Pons (tissue), 1 donor: Measurements from ENCODE around the gene TACC2.
"Not testable (repeated sequence)": the region's sequence is repeated elsewhere in the genome, so short reads cannot be mapped to it uniquely, and the experiment has no call there.

Experiments
- DNase-seq: peaks from one replicate; pipeline ENCODE4 v3.0.0-alpha.2; 2016; ENCODE audit warnings: low spot score

The TACC2 gene

DNA sequence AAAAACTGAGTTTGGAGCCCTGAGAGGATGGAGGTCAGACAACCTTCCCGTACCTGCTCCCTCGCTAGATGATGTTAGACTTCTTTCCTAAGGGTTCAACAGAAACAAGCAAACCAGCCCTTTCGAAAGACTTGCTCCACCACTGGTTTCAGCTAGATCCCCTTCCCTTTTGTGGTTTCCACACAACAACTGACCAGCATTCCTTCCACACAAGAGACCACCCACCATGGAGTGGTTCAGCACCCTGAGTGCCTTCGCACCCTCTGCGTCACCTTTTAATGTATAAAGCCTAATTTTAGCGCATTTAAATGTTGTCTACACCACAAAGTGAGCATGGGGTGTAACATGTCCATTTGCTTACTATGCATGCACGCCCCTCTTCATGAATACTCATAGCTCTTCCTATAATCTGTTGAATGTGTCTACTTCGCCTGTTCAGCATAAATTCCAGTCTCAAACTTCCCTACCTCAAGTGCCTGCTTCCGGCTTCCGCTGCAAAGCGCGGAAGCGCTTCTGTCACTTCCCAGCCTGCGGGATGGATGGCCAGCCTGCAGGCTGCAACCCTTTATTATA is 69.0 kb downstream of the TACC2 start:
- DNase-seq, result no peak

DNA sequence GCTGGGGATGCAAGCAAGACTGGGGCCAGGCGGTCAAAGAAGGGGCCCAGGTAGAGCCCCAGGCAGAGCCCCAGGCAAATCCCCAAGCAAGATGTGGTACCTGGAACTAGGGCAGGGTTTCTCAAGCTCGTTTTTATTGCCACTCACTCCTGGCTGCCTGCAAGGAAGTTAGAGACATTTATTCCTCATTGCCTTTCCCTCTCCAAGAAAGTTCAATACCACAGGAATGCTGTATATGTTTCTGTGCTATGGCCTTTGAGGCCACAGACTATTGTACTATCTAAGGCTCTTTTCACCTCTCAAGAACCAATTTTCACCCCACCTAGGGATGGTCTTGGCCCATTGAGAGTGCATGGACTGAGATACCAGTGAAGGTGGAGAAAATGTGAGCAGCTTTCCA is 71.3 kb downstream of the TACC2 start:
- no peak for DNase-seq

DNA sequence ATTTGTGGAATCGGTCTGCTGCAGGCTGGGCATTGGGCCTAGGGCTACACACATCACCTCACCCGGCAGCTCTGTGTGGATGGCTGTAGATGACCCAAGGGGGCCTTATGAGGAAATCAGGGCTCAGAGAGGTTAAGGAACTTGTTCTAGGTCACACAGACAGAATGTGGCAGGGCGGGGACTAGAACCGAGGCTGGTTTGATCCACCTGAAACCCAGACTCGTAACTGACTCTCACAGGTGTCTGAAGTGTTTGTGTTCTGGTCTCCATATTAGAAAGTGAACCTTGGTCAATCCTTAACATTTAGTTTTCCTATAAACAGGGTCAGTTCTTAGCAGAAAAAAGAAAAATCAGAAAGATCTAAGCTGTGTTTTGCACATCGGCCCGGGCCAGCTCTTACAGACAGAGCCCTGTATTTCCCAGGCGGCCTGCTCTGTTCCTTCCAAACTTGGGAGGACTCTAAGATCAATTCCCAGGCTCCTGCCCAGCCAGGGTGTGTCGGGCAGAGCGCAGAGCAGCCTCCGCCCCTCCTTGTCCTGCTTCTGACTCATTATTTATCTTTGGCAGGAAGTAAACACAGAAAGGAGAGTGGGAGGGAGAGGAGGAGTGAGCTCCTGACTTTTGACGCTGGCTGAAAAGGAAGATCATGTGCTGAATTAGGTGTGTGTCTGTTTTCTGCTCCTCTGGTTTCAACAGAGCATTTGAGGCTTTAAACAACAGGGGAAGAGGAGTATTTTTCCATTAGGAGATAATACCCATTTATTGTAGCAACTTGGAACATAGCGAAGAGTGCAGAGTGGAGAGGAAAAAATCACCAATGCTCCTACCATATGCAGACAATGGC is 74.1 kb downstream of the TACC2 start:
- DNase-seq, result peak; percentile 19

DNA sequence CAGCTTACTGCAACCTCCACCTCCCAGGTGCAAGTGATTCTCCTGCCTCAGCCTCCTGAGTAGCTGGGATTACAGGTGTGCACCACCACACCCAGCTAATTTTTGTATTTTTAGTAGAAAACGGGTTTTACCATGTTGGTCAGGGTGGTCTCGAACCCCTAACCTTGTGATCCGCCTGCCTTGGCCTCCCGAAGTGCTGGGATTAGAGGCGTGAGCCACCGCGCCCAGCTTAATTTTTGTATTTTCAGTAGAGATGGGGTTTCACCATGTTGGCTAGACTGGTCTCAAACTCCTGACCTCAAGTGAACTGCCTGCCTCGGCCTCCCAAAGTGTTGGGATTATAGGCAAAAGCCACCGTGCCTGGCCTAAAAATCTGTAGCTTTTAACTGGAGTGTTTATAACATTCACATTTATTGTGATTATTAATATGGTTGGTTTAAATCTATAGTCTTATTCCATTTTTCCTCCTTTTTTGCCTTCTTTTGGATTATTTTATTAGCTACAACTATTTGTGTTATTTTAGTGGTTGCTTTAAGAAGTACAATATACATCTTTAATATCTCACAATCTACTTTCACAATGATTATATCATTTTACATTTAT is 77.5 kb downstream of the TACC2 start:
- DNase-seq, result not testable (repeated sequence)

DNA sequence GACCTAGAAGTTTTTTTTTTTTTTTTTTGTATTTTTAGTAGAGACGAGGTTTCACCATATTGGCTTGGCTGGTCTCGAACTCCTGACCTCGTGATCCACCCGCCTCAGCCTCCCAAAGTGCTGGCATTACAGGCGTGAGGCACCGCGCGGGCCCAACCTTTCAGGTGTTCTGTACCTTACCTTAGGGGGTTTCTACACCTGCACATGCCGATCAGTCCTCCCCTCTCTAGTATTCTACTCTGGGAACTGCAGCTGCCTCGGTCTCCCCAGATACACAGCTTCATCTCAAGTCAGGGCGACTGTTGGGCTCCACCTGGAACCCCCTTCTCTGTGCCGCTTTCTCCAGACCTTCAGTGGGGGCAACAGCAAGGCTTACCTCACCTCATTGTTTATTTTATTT is 79.9 kb downstream of the TACC2 start:
- no peak for DNase-seq

DNA sequence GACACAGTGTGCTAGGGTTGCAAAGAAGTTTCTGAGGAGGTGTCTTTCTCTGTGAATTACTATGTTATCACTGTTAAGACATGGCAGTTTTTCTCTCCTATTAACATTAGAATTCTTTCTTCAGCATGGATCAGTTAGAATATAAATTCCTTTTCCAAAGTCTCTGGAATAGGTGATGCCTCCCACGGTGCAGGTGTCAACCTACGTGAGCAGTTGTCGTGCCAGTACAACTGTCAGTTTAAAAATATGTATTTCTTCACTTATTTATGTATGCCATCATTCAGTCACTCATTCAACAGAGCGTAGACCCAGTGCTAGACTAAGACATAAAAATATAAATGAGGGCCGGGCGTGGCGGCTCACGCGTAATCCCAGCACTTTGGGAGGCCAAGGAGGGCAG is 83.5 kb downstream of the TACC2 start:
- no peak for DNase-seq

DNA sequence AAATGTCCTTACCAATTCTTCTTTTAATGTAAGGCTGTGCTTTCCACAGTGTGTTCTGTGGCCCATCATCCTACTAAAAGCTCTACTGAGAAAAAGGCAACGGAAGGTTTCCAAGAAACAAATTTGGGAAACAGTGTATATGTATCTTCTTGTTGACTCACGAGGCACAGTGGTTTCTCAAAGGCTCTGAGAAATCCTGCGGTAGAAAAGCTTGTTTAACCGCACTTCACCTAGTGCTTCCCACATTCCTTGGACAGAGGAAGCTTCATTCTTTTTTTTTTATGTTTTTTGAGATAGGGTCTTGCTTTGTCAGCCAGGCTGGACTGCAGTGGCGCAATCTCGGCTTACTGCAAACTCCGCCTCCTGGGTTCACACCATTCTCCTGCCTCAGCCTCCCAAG is 84.5 kb downstream of the TACC2 start:
- no peak for DNase-seq

DNA sequence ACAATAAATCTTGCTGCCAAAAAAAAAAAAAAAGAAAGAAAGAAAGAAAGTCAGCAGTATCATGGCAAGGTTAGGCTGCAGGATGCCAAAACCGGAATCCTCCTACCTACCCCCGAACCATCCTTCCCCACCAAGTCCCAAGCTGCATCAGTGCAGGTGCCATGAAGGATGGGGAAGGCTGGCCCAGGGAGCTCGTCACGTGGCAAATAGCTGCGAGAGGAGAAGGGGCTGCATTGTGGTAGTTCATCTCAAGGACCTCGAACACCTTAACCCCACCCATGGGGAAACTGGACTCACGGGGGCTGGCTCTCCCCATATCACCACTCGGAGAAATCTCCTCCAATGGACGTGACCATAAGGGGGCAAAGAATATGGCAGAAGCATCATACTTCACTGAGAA is 86.2 kb downstream of the TACC2 start:
- DNase-seq, result no peak

DNA sequence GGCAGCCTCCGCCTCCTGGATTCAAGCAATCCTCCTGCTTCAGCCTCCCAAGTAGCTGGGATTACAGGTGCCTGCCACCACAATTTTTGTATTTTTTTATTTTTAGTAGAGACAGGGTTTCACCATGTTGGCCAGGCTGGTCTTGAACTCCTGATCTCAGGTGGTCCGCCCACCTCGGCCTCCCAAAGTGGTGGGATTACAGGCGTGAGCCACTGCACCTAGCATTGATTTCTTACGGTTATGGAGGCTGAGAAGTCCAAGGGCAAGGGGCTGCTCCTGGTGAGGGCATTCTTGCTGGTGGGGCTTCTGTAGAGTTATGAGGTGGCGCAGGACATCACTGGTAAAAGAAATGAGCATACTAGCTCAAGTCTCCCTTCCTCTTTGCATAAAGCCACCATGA is 86.9 kb downstream of the TACC2 start:
- DNase-seq, result not testable (repeated sequence)

DNA sequence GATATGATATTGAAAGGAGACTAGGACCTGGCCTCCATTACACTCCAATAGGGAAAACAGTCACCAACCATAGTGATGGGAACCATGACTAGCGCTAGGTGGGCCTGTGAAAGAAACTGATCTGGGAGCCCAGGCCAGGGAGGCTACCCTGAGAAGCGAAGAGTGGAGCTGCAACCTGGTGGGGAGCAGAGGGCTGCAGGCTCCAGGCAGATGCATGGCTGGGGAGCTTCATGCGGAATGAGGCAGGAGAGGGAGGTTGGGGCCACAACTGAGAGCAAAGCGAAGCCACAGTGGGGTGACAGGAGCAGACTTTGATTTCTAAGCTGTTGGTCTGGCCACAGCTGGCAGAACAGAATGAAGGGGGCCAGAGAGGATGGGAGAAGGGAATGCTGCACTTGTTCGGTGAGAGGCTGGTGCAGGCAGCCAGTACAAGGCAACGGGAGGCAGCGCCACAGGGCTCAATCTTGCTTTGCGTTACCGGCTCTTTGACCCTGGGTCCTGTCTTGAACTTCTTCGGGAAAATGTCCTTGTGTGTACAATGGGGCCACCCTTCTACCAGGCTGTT is 88.4 kb downstream of the TACC2 start:
- no peak for DNase-seq

DNA sequence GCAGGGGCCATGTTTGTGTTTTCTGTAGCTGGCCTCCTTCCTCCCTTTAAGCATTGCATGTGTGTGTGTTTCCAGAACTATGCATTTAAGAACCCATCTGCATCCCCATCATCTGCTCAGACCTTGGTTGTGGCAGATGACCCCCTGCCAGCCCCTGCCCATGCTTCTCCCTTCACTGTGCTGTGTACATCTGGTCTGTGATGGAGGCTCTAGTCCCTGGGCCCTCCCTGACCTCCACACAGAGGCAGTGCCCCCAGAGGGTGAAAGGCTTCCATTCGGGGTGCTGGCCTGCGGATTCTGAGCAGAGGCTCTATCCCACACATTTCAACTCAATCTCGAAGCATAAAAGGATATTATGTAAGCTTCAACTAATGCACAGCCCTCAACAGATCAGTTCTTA is 89.4 kb downstream of the TACC2 start:
- no peak for DNase-seq

DNA sequence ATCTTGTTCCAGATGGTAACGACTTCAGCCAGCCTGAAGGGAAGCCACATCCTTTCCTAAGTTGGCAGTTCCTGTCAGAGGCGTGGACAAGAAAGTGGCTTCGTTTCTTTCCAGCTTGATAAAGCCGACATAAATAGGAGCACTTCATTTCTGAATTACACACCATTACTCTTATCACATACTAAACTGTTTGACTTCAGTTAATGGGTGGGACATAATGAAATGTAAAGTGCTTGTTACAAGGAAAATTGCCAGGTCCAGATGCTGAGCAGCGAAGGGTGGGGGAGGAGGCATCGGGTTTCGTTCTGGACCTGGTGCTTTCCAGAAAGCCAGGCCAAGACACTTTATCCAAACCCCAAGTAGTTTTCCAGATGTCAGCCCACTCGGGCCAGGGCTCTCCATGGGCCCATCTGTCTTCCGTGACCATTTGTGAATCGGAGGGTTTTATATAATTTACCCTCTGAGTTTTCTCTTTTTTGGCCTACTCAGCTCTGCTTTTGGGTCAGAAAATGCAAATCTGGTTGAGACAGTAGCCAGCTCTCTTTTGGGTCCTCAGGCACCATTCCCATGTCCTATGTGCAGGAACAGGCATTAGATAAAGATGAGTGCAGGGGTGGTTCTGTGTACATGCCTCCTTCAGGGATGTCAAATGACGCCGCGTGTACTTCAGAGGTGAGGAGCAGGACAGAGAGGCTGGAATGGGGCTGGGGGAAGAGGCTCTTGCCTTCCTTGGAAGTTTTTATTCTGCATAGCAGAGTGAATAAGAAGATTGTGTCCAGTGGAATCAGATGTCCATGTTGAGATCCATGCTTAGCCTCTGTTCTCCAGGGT is 90.2 kb downstream of the TACC2 start:
- DNase-seq, result no peak

DNA sequence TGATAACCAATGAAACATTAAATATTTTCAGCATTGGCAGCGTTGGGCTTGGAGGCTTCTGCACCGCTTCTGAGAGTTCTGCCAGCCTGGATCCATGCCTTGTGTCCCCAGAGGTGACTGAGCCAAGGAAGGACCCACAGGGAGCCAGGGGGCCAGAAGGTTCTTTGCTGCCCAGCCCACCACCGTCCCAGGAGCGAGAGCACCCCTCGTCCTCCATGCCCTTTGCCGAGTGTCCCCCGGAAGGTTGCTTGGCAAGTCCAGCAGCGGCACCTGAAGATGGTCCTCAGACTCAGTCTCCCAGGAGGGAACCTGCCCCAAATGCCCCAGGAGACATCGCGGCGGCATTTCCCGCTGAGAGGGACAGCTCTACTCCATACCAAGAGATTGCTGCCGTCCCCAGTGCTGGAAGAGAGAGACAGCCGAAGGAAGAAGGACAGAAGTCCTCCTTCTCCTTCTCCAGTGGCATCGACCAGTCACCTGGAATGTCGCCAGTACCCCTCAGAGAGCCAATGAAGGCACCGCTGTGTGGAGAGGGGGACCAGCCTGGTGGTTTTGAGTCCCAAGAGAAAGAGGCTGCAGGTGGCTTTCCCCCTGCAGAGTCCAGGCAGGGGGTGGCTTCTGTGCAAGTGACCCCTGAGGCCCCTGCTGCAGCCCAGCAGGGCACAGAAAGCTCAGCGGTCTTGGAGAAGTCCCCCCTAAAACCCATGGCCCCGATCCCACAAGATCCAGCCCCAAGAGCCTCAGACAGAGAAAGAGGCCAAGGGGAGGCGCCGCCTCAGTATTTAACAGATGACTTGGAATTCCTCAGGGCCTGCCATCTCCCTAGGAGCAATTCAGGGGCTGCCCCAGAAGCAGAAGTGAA is 93.9 kb downstream of the TACC2 start:
- no peak for DNase-seq

DNA sequence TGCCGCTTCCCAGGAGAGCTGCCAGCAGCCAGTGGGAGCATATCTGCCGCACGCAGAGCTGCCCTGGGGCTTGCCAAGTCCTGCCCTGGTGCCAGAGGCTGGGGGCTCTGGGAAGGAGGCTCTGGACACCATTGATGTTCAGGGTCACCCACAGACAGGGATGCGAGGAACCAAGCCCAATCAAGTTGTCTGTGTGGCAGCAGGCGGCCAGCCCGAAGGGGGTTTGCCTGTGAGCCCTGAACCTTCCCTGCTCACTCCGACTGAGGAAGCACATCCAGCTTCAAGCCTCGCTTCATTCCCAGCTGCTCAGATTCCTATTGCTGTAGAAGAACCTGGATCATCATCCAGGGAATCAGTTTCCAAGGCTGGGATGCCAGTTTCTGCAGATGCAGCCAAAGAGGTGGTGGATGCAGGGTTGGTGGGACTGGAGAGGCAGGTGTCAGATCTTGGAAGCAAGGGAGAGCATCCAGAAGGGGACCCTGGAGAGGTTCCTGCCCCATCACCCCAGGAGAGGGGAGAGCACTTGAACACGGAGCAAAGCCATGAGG is 94.6 kb downstream of the TACC2 start:
- no peak for DNase-seq

DNA sequence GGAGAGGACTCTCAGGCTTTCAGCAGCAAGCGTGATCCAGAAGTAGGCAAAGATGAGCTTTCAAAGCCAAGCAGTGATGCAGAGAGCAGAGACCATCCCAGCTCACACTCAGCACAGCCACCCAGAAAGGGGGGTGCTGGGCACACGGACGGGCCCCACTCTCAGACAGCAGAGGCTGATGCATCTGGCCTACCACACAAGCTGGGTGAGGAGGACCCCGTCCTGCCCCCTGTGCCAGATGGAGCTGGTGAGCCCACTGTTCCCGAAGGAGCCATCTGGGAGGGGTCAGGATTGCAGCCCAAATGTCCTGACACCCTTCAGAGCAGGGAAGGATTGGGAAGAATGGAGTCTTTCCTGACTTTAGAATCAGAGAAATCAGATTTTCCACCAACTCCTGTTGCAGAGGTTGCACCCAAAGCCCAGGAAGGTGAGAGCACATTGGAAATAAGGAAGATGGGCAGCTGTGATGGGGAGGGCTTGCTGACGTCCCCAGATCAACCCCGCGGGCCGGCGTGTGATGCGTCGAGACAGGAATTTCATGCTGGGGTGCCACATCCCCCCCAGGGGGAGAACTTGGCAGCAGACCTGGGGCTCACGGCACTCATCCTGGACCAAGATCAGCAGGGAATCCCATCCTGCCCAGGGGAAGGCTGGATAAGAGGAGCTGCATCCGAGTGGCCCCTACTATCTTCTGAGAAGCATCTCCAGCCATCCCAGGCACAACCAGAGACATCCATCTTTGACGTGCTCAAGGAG is 95.5 kb downstream of the TACC2 start:
- DNase-seq, result no peak

DNA sequence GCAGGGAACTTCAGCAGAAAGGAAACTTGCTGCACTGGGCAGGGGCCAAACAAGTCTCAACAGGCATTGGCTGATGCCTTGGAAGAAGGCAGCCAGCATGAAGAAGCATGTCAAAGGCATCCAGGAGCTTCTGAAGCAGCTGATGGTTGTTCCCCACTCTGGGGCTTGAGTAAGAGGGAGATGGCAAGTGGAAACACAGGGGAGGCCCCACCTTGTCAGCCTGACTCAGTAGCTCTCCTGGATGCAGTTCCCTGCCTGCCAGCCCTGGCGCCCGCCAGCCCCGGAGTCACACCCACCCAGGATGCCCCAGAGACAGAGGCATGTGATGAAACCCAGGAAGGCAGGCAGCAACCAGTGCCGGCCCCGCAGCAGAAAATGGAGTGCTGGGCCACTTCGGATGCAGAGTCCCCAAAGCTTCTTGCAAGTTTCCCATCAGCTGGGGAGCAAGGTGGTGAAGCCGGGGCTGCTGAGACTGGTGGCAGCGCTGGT is 96.5 kb downstream of the TACC2 start:
- DNase-seq, result no peak

DNA sequence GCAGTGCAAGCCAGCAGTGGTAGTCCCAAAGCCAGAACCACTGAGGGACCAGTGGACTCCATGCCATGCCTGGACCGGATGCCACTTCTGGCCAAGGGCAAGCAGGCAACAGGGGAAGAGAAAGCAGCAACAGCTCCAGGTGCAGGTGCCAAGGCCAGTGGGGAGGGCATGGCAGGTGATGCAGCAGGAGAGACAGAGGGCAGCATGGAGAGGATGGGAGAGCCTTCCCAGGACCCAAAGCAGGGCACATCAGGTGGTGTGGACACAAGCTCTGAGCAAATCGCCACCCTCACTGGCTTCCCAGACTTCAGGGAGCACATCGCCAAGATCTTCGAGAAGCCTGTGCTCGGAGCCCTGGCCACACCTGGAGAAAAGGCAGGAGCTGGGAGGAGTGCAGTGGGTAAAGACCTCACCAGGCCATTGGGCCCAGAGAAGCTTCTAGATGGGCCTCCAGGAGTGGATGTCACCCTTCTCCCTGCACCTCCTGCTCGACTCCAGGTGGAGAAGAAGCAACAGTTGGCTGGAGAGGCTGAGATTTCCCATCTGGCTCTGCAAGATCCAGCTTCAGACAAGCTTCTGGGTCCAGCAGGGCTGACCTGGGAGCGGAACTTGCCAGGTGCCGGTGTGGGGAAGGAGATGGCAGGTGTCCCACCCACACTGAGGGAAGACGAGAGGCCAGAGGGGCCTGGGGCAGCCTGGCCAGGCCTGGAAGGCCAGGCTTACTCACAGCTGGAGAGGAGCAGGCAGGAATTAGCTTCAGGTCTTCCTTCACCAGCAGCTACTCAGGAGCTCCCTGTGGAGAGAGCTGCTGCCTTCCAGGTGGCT is 97.7 kb downstream of the TACC2 start:
- no peak for DNase-seq

DNA sequence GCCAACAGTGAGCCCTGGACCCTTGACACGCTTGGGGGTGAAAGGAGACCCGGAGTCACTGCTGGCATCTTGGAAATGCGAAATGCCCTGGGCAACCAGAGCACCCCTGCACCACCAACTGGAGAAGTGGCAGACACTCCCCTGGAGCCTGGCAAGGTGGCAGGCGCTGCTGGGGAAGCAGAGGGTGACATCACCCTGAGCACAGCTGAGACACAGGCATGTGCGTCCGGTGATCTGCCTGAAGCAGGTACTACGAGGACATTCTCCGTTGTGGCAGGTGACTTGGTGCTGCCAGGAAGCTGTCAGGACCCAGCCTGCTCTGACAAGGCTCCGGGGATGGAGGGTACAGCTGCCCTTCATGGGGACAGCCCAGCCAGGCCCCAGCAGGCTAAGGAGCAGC is 98.5 kb downstream of the TACC2 start:
- DNase-seq, result no peak
